COLO668 (cell line): ENCODE data around the gene EVI5.

Experiments
- DNase-seq: peaks from one replicate; lab custom pipeline; 2025; ENCODE audit not compliant: unreplicated experiment; lab: John Stamatoyannopoulos, UW

EVI5 gene

DNA sequence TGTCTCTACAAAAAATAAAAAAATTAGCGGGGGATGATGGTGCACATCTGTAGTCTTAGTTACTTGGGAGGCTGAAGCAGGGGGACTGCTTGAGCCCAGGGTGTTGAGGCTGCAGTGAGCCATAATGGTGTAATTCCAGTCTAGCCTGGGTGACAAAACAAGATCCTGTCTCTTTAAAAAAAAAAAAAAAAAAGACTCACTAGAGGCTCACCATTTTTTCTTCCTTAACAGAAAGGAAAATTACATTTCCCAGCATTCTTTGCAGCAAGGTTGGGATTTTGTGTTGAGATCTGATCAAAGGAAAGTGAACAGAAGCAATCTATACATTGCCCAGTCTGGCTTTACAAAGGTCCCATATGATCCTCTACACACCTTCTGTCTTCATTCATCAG is 319.7 kb downstream of the EVI5 start:
- DNase-seq: no peak

DNA sequence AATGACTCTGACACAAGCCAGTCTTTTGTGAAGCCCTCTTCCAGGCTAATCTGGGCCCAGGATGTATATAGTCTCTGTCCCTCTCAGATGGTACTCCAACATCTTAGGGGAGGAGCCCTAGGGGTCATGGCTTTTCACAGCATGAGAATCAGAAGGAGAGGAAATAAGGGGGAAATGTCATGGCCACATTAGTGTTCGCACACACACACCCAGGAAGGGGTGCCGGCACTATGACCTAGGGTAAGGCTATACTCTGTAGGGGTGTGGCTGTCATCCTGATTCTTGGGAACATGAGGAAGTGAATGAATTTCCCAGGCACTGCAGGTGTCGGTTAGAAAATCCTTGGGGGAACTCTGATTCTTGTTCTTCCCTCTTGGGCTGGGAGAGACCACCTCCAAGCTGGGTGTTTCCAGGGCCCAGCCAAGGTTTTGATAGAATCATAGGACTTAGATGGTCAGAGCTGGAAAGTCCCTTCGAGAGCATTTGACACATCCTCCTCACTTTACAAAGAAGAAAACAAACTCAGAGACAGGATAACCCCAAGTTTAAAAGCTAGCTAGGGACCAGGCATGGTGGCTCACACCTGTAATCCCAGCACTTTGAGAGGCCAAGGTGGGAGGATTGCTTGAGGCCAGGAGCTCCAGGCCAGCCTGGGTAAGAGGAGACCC is 320.2 kb downstream of the EVI5 start:
- no peak for DNase-seq

DNA sequence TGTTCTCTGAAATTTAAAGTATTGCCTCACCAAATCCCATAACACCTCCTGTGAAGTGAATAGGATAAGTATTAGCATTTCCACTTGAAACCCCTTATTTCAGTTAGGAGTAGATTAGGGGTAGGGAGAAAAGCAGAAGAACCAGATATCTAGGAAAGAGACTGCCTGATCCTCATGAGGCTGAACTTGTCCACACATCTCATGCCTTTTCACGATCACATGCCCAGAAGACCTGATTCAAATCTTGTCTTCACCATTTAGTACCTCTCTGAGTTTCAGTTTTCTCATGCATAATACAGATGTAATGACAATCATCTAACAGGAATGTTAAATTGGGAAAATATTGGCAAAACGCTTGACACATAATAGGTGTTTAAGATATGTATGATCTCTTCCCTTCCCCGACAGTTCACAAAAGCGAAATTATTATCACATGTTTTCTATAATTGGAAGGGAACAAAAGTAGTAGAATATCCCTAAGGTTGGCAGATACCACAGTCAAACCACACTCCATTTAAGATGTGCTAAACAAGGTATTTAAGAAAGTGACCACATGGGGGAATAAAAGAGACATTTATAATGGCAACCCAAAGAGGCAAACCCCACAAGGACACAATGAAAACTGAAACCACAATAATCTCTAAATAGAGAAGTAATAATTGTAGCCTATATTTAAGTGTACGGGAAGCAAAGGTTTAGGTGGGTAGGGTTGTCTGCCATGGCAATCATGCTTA is 323.4 kb downstream of the EVI5 start:
- no peak for DNase-seq

DNA sequence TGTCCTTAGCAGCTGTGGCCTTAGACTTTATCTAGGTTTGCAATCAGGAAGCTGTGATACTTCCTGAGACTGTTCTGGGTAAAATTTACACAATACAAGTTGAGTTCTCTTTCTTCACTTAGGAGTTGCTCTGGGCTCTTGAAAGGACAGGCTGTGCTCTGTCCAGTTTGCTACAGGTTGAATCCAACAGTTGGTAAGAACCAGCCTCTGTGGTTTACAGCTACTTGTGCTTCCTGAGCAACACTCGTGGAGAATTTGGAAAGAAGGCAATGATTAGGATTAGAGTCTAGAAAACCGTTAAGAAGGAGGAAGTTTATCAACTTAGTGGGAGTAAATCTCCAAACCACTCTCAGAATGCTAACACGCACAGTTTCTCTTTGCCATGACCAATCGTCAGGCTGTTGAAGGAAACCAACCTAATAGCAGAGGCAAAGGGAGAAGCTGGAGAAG is 325.0 kb downstream of the EVI5 start:
- no peak for DNase-seq
